ENCODE measurements around the gene PANX2.

- no peak for TF ChIP-seq POLR2A (IDR thresholded peaks at IDR 0.05)
- no peak for TF ChIP-seq CTCF (IDR thresholded peaks at IDR 0.05)
Measured at GRCh38 chr22:50207383-50208140, 37.0 kb downstream of the PANX2 start.
